Trophoblast cell (in vitro differentiated cells and primary cell): ENCODE results near the gene HSPA4L.

Source experiments
- DNase-seq, 2 donors: peaks; one replicate each; pipeline ENCODE4 v3.0.0-alpha.2; 2016
- H2AFZ ChIP-seq: 2 replicates; pipeline ENCODE4 v1.6.1; 2013; ENCODE audit warnings: low read length, moderate library complexity, mild to moderate bottlenecking; ENCODE audit not compliant: insufficient read depth, poor library complexity
- H2AK5ac ChIP-seq: 2 replicates; pipeline ENCODE4 v1.6.1; 2013; ENCODE audit warnings: mild to moderate bottlenecking, low read length
- H2BK120ac ChIP-seq: 2 replicates; pipeline ENCODE4 v1.6.1; 2013; ENCODE audit warnings: low read length, mild to moderate bottlenecking, moderate library complexity; ENCODE audit not compliant: insufficient read depth, poor library complexity
- H2BK12ac ChIP-seq: 2 replicates; pipeline ENCODE4 v1.6.1; 2013; ENCODE audit warnings: mild to moderate bottlenecking, low read length, moderate library complexity
- H2BK5ac ChIP-seq: 2 replicates; pipeline ENCODE4 v1.6.1; 2013; ENCODE audit warnings: low read length, low read depth, moderate library complexity, mild to moderate bottlenecking; ENCODE audit not compliant: poor library complexity
- H3K14ac ChIP-seq: 2 replicates; pipeline ENCODE4 v1.6.1; 2013; ENCODE audit warnings: mild to moderate bottlenecking, low read length
- H3K18ac ChIP-seq: 2 replicates; pipeline ENCODE4 v1.6.1; 2013; ENCODE audit warnings: mild to moderate bottlenecking, low read length
- H3K23ac ChIP-seq: 2 replicates; pipeline ENCODE4 v1.6.1; 2013; ENCODE audit warnings: low read length
- H3K27ac ChIP-seq: 2 replicates; pipeline ENCODE4 v1.5.1; 2013; ENCODE audit warnings: low read depth, mild to moderate bottlenecking, inconsistent platforms, low read length, moderate library complexity
- H3K27me3 ChIP-seq: 2 replicates; pipeline ENCODE4 v1.6.1; 2013; ENCODE audit warnings: inconsistent platforms, mild to moderate bottlenecking, low read length, moderate library complexity; ENCODE audit not compliant: insufficient read depth
- H3K36me3 ChIP-seq, 2 experiments: 1 replicate in 1 of 2; 2 replicates in 1 of 2; pipeline ENCODE4 v1.6.1; 2013; ENCODE audit warnings: low read length in 2 of 2, mild to moderate bottlenecking in 2 of 2, moderate library complexity in 1 of 2; ENCODE audit not compliant: insufficient read depth in 2 of 2, control insufficient read depth in 1 of 2
- H3K4ac ChIP-seq: 2 replicates; pipeline ENCODE4 v1.6.1; 2013; ENCODE audit warnings: low read depth, mild to moderate bottlenecking, low read length, moderate library complexity
- H3K4me1 ChIP-seq, 2 experiments: 1 replicate in 1 of 2; 2 replicates in 1 of 2; pipeline ENCODE4 v1.6.1; 2013; ENCODE audit warnings: low read length in 2 of 2, mild to moderate bottlenecking in 2 of 2, moderate library complexity in 1 of 2; ENCODE audit not compliant: insufficient read depth in 2 of 2, control insufficient read depth in 1 of 2
- H3K4me2 ChIP-seq: 2 replicates; pipeline ENCODE4 v1.6.1; 2013; ENCODE audit warnings: inconsistent platforms, mild to moderate bottlenecking, low read length, moderate library complexity
- H3K4me3 ChIP-seq: 2 replicates; pipeline ENCODE4 v1.5.1; 2013; ENCODE audit warnings: mild to moderate bottlenecking, low read depth, low read length, inconsistent platforms
- H3K79me1 ChIP-seq: one replicate; pipeline ENCODE4 v1.6.1; 2013; ENCODE audit warnings: low read length
- H3K79me2 ChIP-seq: 2 replicates; pipeline ENCODE4 v1.6.1; 2013; ENCODE audit warnings: low read length, mild to moderate bottlenecking; ENCODE audit not compliant: control insufficient read depth, insufficient read depth, poor library complexity
- H3K9ac ChIP-seq: 2 replicates; pipeline ENCODE4 v1.6.1; 2013; ENCODE audit warnings: mild to moderate bottlenecking, low read length
- H3K9me3 ChIP-seq: 2 replicates; pipeline ENCODE4 v1.6.1; 2013; ENCODE audit warnings: low read depth, mild to moderate bottlenecking, control low read depth, inconsistent platforms, low read length; ENCODE audit not compliant: insufficient read depth
- H4K12ac ChIP-seq: 2 replicates; pipeline ENCODE4 v1.6.1; 2013; ENCODE audit warnings: low read depth, mild to moderate bottlenecking, low read length, moderate library complexity
- H4K8ac ChIP-seq: 2 replicates; pipeline ENCODE4 v1.6.1; 2013; ENCODE audit warnings: low read depth, mild to moderate bottlenecking, low read length, moderate library complexity
- H4K91ac ChIP-seq: one replicate; pipeline ENCODE4 v1.6.1; 2013; ENCODE audit warnings: low read depth, mild to moderate bottlenecking, low read length, moderate library complexity
- WGBS: extraction: QIAGEN DNeasy Blood & Tissue Kit; methylation state at CpG from one replicate; pipeline ENCODE4 v1.1.7; 2013; ENCODE audit warnings: missing lambda C conversion rate; ENCODE audit not compliant: insufficient read length, insufficient coverage; ENCODE audit errors: extremely low coverage; 5-methylcytosine and 5-hydroxymethylcytosine counted together

Gene HSPA4L

GRCh38 chr4:127741247-127741646 lies 40.9 kb upstream of the HSPA4L start:
- Histone ChIP-seq H3K18ac (no peak overlapping the region), H3K9me3 (peaks cover 4% of the 10 kb centered on the region), H3K4me3 (no peak overlapping the region), H3K4me1 (no peaks in the 10 kb centered on the region), H2BK12ac (no peak overlapping the region), H4K12ac (no peak overlapping the region), H2BK5ac (no peak overlapping the region), H2AFZ (no peak overlapping the region), H3K9ac (no peak overlapping the region), H3K14ac (no peak overlapping the region), H3K36me3 (no peaks in the 10 kb centered on the region), H4K8ac (no peak overlapping the region), H4K91ac (no peak overlapping the region), H3K23ac (no peak overlapping the region), H3K4me2 (no peak overlapping the region), H3K27me3 (no peaks in the 10 kb centered on the region), H2AK5ac (no peak overlapping the region), H3K79me1 (no peaks in the 10 kb centered on the region), H2BK120ac (no peak overlapping the region), H3K79me2 (no peaks in the 10 kb centered on the region), H3K4ac (no peak overlapping the region), H3K27ac (no peak overlapping the region)
- WGBS, result no CpG with 5 or more reads among the region's 1 CpG
- DNase-seq, result no peak

DNA sequence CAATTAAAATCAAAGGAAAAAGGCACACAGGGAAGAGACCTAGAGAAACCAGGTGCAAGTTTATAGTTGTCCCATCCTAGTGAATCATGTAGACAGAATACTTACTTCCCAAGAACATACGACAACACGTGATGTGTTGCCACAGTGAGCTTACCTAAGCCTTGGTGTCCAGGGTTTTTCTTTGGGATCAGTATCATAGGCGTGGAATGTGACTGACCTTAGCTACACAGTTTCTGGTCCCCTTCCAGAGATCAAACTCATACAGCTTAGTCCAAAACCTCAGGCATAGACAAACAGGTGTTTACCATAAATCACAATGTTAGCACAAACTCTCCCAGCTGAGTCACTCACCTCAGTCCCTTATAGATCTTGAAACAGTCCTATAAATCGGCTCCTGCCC lies 34.2 kb upstream of the HSPA4L start:
- DNase-seq, result no peak
- H3K36me3 ChIP-seq, result no peaks in the 10 kb centered on the region
- no peak overlapping the region for H4K12ac ChIP-seq
- H3K9ac ChIP-seq, result no peak overlapping the region
- H3K4ac ChIP-seq, result no peak overlapping the region
- no peak overlapping the region for H3K23ac ChIP-seq
- no peak overlapping the region for H3K27ac ChIP-seq
- no peaks in the 10 kb centered on the region for H3K27me3 ChIP-seq
- no peak overlapping the region for H3K18ac ChIP-seq
- no peaks in the 10 kb centered on the region for H3K79me1 ChIP-seq
- no peak overlapping the region for H2BK12ac ChIP-seq
- no peaks in the 10 kb centered on the region for H3K79me2 ChIP-seq
- no peak overlapping the region for H2AK5ac ChIP-seq
- no peaks in the 10 kb centered on the region for H3K4me1 ChIP-seq
- no peak overlapping the region for H3K4me2 ChIP-seq
- H2BK5ac ChIP-seq, result no peak overlapping the region
- H3K4me3 ChIP-seq, result no peak overlapping the region
- H3K9me3 ChIP-seq, result peaks cover 3% of the 10 kb centered on the region
- no peak overlapping the region for H4K8ac ChIP-seq
- no peak overlapping the region for H3K14ac ChIP-seq
- no peak overlapping the region for H4K91ac ChIP-seq
- no peak overlapping the region for H2BK120ac ChIP-seq
- no CpG with 5 or more reads among the region's 4 CpGs for WGBS
- no peak overlapping the region for H2AFZ ChIP-seq

DNA sequence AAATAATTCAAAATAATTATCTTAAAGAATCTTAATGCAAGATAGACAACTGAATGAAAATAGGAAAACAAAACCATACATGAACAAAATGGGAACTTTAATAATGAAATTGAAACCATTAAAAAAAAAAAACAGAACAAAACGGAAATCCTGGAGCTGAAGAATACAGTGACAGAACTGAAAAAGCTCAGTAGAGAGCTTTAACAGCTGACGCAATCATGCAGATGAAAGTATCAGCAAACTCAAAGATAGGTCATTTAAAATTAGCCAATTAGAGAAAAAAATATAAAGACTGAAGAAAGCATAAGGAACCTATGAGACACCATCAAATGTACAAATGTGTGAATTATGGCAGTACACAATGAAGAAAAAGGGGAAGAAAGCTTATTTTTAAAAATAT lies 33.2 kb upstream of the HSPA4L start:
- no peak overlapping the region for H2BK5ac ChIP-seq
- no peak overlapping the region for H3K18ac ChIP-seq
- H3K27me3 ChIP-seq, result no peaks in the 10 kb centered on the region
- no peak for DNase-seq
- no peaks in the 10 kb centered on the region for H3K79me1 ChIP-seq
- no peak overlapping the region for H3K14ac ChIP-seq
- no peak overlapping the region for H3K23ac ChIP-seq
- no peak overlapping the region for H3K4me2 ChIP-seq
- no peaks in the 10 kb centered on the region for H3K79me2 ChIP-seq
- no peak overlapping the region for H2AK5ac ChIP-seq
- H4K91ac ChIP-seq, result no peak overlapping the region
- no peak overlapping the region for H3K4ac ChIP-seq
- H2BK120ac ChIP-seq, result no peak overlapping the region
- WGBS, result no CpG with 5 or more reads among the region's 2 CpGs
- no peaks in the 10 kb centered on the region for H3K36me3 ChIP-seq
- no peak overlapping the region for H3K9ac ChIP-seq
- no peaks in the 10 kb centered on the region for H3K4me1 ChIP-seq
- H3K9me3 ChIP-seq, result peaks cover 3% of the 10 kb centered on the region
- no peak overlapping the region for H3K27ac ChIP-seq
- H4K12ac ChIP-seq, result no peak overlapping the region
- no peak overlapping the region for H4K8ac ChIP-seq
- no peak overlapping the region for H3K4me3 ChIP-seq
- no peak overlapping the region for H2AFZ ChIP-seq
- no peak overlapping the region for H2BK12ac ChIP-seq

DNA sequence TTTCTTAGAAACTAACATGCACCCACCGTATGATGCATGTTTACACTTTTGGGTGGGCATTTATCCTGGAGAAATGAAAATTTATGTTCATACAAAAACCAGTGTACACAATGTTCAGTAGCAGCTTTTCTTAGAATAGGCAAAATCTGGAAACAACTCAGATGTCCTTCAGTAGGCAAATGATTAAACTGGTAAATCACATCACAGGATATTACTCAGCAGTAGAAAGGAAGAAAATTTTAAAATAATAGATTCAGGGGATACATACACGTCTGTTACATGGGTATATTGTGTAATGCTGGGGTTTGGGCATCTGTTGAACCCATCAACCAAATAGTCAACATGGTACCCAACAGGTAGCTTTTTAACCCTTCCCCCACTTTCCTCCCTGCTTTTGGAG lies 25.2 kb upstream of the HSPA4L start:
- Histone ChIP-seq H3K18ac (no peak overlapping the region), H3K4me1 (no peaks in the 10 kb centered on the region), H3K79me1 (no peaks in the 10 kb centered on the region), H2AFZ (no peak overlapping the region), H3K9me3 (no peaks in the 10 kb centered on the region), H4K8ac (no peak overlapping the region), H2AK5ac (no peak overlapping the region), H3K36me3 (no peaks in the 10 kb centered on the region), H3K9ac (no peak overlapping the region), H4K12ac (no peak overlapping the region), H3K79me2 (no peaks in the 10 kb centered on the region), H3K23ac (no peak overlapping the region), H3K4ac (no peak overlapping the region), H3K4me2 (no peak overlapping the region), H2BK5ac (no peak overlapping the region), H4K91ac (no peak overlapping the region), H2BK12ac (no peak overlapping the region), H3K14ac (no peak overlapping the region), H2BK120ac (no peak overlapping the region), H3K27ac (no peak overlapping the region), H3K4me3 (no peak overlapping the region), H3K27me3 (no peaks in the 10 kb centered on the region)
- WGBS, result no CpG with 5 or more reads among the region's 2 CpGs
- DNase-seq, result no peak
